Measurements from ENCODE around the gene FAM81B. TPM values are rescaled to one million over a fixed set of nuclear protein-coding genes. Genes with fewer than 3 reads are reported as not detected.

FAM81B gene
- total and polyA plus RNA-seq, 2 donors (not counting 3 experiments of a cell fraction or from before 2014, with no cell fraction given) = not detected

DNA sequence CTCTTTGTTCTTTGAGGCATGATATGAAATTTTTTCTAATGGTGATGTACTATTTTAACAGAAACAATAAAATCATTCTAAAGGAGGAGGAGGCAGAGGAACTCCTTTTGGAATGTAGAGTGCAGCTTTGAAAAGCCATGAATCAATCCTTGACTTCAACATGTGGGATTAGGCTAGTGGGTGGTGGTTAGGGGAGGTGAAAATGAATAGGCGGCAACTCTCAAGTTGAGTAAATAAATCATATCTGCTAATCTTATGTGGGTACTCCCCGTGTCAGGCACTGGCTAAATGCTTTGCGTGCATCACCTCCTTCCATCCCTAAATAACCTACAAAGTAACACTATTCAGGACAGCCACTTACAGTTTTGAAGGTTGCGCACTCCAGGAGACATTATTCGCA, 35.1 kb downstream of the FAM81B start:
- ChIA-PET CTCF (no interaction called here), POLR2A (no interaction called here)
- Histone ChIP-seq H3K9me3 (replicated peaks; ENCODE audit: control insufficient read depth, insufficient read depth, low read length) (no peaks in the 10 kb centered on the region), H3K4me1 (ENCODE audit: control insufficient read depth, extremely low read depth, insufficient read depth, low read length) (no peaks in the 10 kb centered on the region), H3K36me3 (ENCODE audit: control insufficient read depth in 2 of 2, extremely low read depth in 1 of 2, insufficient read depth in 2 of 2, low read length in 2 of 2) (no peaks in the 10 kb centered on the region), H3K27me3 (ENCODE audit: control insufficient read depth in 2 of 2, insufficient read depth in 2 of 2, low read length in 2 of 2) (peaks cover 0 to 11% of the 10 kb centered on the region in 2 experiments), H3K79me2 (ENCODE audit: control insufficient read depth, insufficient read depth, low read length) (no peaks in the 10 kb centered on the region), H3K27ac (ENCODE audit: insufficient read depth, low read depth, low read length) (no peak overlapping the region), H3K9me1 (replicated peaks; ENCODE audit: control insufficient read depth, extremely low read depth, insufficient read depth, low read length) (no peaks in the 10 kb centered on the region), H3K9ac (replicated peaks; ENCODE audit: extremely low read depth, insufficient read depth, low read length) (no peak overlapping the region), H3K4me3 (replicated peaks in 1 of 3; ENCODE audit: insufficient read depth in 1 of 3, low read depth in 1 of 3, low read length in 3 of 3) (no peak overlapping the region), H2AFZ (ENCODE audit: low read depth, low read length) (no peak overlapping the region), H4K20me1 (replicated peaks; ENCODE audit: control insufficient read depth, extremely low read depth, insufficient read depth, low read length) (no peaks in the 10 kb centered on the region), H3K4me2 (ENCODE audit: insufficient read depth, low read length) (no peak overlapping the region)
- no TSS peak for BruUV-seq (replicated peaks)
- no peak for FAIRE-seq
- DNase-seq (ENCODE audit: low read depth, low spot score) = no peak
- dilution Hi-C loops (cut with MboI; ENCODE audit: extremely low pct_ligation_motif_present, low sequenced_read_pairs) (no loop called here), intact Hi-C loops (cut with micrococcal nuclease) (no loop called here)
- TF ChIP-seq EZH2 (IDR thresholded peaks at IDR 0.05; ENCODE audit: borderline replicate concordance, low read depth, low read length, severe bottlenecking) = no peak
- no peak for TF ChIP-seq POLR2A (IDR thresholded peaks at IDR 0.05; ENCODE audit: low read depth, low read length)
- TF ChIP-seq JUN (IDR thresholded peaks at IDR 0.05; ENCODE audit: borderline replicate concordance, insufficient read depth, insufficient read length, low read depth) = no peak
- TF ChIP-seq, protein P1, sequence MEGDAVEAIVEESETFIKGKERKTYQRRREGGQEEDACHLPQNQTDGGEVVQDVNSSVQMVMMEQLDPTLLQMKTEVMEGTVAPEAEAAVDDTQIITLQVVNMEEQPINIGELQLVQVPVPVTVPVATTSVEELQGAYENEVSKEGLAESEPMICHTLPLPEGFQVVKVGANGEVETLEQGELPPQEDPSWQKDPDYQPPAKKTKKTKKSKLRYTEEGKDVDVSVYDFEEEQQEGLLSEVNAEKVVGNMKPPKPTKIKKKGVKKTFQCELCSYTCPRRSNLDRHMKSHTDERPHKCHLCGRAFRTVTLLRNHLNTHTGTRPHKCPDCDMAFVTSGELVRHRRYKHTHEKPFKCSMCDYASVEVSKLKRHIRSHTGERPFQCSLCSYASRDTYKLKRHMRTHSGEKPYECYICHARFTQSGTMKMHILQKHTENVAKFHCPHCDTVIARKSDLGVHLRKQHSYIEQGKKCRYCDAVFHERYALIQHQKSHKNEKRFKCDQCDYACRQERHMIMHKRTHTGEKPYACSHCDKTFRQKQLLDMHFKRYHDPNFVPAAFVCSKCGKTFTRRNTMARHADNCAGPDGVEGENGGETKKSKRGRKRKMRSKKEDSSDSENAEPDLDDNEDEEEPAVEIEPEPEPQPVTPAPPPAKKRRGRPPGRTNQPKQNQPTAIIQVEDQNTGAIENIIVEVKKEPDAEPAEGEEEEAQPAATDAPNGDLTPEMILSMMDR (IDR thresholded peaks at IDR 0.05; ENCODE audit: extremely low read depth in 1 of 2, insufficient read depth in 1 of 2, low read depth in 1 of 2, low read length in 2 of 2) = no peak
- TF ChIP-seq, protein P2, sequence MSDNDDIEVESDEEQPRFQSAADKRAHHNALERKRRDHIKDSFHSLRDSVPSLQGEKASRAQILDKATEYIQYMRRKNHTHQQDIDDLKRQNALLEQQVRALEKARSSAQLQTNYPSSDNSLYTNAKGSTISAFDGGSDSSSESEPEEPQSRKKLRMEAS (IDR thresholded peaks at IDR 0.05; ENCODE audit: insufficient read depth, insufficient read length) = no peak
- no peak for TF ChIP-seq POLR2AphosphoS5 (IDR thresholded peaks at IDR 0.05; ENCODE audit: insufficient read depth, low read depth, low read length)

DNA sequence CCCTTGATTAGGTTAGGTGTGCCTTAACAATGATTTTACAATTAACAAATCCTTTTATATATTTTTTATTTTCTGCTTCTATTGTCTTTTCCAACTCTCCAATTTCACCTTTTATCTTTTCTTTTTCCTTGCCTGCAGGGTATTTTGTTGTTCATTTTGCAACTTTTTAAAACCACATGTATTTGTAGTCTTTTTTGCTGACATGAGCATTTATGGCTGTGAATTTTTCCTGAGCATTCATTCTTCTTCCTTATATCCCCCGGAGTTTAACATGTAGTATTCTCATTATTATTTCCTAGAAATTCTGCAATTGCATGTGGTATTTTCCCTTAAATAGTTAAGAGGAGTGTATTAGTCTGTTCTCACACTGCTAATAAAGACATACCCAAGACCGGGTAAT, 41.6 kb downstream of the FAM81B start:
- BruUV-seq (replicated peaks) = no TSS peak
- Histone ChIP-seq H3K79me2 (ENCODE audit: control insufficient read depth, insufficient read depth, low read length) (no peaks in the 10 kb centered on the region), H3K27ac (ENCODE audit: insufficient read depth, low read depth, low read length) (no peak overlapping the region), H3K9me1 (replicated peaks; ENCODE audit: control insufficient read depth, extremely low read depth, insufficient read depth, low read length) (no peaks in the 10 kb centered on the region), H3K9me3 (replicated peaks; ENCODE audit: control insufficient read depth, insufficient read depth, low read length) (no peaks in the 10 kb centered on the region), H3K36me3 (ENCODE audit: control insufficient read depth in 2 of 2, extremely low read depth in 1 of 2, insufficient read depth in 2 of 2, low read length in 2 of 2) (no peaks in the 10 kb centered on the region), H3K27me3 (ENCODE audit: control insufficient read depth in 2 of 2, insufficient read depth in 2 of 2, low read length in 2 of 2) (peaks cover 3 to 19% of the 10 kb centered on the region in 2 experiments), H3K4me3 (replicated peaks in 1 of 3; ENCODE audit: insufficient read depth in 1 of 3, low read depth in 1 of 3, low read length in 3 of 3) (no peak overlapping the region), H4K20me1 (replicated peaks; ENCODE audit: control insufficient read depth, extremely low read depth, insufficient read depth, low read length) (no peaks in the 10 kb centered on the region), H2AFZ (ENCODE audit: low read depth, low read length) (no peak overlapping the region), H3K4me2 (ENCODE audit: insufficient read depth, low read length) (no peak overlapping the region), H3K4me1 (ENCODE audit: control insufficient read depth, extremely low read depth, insufficient read depth, low read length) (no peaks in the 10 kb centered on the region), H3K9ac (replicated peaks; ENCODE audit: extremely low read depth, insufficient read depth, low read length) (no peak overlapping the region)
- CTCF ChIA-PET = no interaction called here
- intact Hi-C loops (cut with micrococcal nuclease) (no loop called here), dilution Hi-C loops (cut with MboI; ENCODE audit: extremely low pct_ligation_motif_present, low sequenced_read_pairs) (no loop called here)
- TF ChIP-seq MYC (IDR thresholded peaks at IDR 0.05; ENCODE audit: low read depth, low read length) (no peak), FOS (IDR thresholded peaks at IDR 0.05; ENCODE audit: borderline replicate concordance, insufficient read depth, low read length) (no peak), POLR2AphosphoS5 (IDR thresholded peaks at IDR 0.05; ENCODE audit: insufficient read depth, low read depth, low read length) (no peak), GATA2 (IDR thresholded peaks at IDR 0.05; ENCODE audit: insufficient read depth, insufficient read length, low read depth, low read length) (no peak), EZH2 (IDR thresholded peaks at IDR 0.05; ENCODE audit: borderline replicate concordance, low read depth, low read length, severe bottlenecking) (no peak), JUN (IDR thresholded peaks at IDR 0.05; ENCODE audit: borderline replicate concordance, insufficient read depth, insufficient read length, low read depth) (no peak), POLR2A (IDR thresholded peaks at IDR 0.05; ENCODE audit: low read depth, low read length) (no peak)
- TF ChIP-seq, protein P1 (IDR thresholded peaks at IDR 0.05; ENCODE audit: extremely low read depth in 1 of 2, insufficient read depth in 1 of 2, low read depth in 1 of 2, low read length in 2 of 2) = no peak
- TF ChIP-seq, protein P2 (IDR thresholded peaks at IDR 0.05; ENCODE audit: insufficient read depth, insufficient read length) = no peak
- POLR2A ChIA-PET = no interaction called here
- DNase-seq (ENCODE audit: low read depth, low spot score) (no peak), FAIRE-seq (no peak)

Data from endothelial cell of umbilical vein (primary cell).